HUDEP-2 (cell line): Measurements from ENCODE around the gene LPP.

ENCODE experiments used
- DNase-seq, 76 experiments: peaks; one replicate each; lab custom pipeline; 2025; ENCODE audit not compliant: unreplicated experiment in 76 of 76; lab: John Stamatoyannopoulos, UW

The LPP gene

DNA sequence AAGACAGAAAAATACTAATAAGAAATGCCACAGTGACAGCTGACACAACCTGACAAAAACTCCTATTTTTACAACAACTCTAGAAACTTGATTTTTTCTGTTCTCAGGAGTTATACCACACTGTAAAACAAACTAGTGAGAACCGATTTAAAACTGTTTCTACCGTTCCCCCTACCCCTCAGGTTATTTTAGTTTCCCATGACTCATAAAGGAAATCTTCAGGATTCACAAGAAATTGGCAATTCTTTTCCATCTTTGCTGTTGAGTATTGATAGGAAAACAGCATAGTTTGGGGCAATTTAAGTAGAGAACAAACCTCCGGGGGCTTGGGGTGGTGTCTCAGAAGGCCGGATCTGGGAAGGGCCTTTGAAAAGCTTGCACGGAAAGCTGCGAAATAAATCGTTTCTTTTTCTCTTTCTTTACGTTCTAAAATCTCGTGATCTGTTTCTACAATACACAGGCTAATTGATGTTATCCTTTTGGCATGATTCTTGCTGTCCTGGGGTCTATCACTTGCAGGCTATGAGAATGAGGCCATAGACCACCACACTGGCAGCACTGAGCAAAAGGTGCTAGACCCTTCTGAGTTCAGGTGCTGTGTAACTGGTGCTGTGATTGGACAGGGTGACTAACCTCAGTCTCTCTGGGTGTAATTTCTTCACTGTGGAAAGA is 89.3 kb downstream of the LPP start:
- no peak for DNase-seq

- no peak for DNase-seq
Observed at GRCh38 chr3:188244395-188244861, 90.5 kb downstream of the LPP start.

GRCh38 chr3:188246905-188247304 is 92.9 kb downstream of the LPP start:
- no peak for DNase-seq

DNA sequence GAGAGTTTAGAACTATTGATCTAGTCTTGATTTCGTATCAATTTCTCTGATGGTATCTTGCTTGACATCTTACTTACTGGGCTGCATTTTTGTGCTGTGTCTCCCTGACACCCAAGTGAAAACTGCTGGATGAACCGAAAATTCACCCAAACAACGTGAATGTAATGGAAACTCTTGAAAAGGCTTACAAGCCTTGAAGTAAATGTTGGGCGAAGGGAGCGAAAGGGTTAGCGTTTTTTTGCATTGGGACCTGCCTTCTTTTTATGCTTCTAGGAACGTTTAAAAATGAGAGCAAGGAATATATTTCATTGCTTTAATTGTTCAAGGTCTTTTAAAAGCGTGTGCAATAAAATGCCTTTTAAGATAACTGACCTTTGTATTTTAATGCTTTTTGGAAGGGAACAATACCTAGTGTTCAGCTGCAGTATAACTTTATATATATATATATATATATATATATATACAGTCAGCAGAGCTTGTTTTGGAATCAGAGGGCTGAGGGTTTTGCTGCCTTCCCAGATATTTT is 94.1 kb downstream of the LPP start:
- no peak for DNase-seq

DNA sequence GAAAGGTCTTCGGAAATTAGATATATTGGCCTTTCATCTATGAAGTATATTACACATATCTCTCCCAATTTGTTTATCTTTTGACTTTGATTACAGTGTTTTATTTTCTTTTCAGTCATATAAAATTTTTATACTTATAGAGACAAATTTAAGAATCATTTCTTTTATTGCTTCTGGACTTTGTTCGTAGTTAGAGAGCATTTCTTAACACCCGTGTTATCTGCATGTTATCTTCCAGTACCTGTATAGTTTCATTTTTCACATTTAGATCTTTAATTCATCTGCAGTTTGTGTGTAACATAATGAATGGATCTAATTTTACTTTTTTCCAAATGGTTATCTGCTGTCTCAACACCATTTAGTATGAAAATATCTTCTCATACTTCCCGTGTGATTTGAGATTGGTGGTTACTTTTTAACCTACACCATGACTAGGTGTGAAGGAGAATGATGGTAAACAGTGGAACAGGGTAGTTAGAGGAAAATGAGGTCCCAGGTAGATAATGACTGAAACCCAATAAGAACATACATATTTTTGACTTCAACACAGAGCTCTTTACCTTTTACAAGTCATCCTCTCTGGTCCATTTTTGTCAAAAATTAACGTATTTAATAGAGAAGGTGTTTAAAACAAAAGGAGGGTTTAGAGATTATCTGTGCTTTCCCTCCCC is 99.3 kb downstream of the LPP start:
- DNase-seq = no peak

DNA sequence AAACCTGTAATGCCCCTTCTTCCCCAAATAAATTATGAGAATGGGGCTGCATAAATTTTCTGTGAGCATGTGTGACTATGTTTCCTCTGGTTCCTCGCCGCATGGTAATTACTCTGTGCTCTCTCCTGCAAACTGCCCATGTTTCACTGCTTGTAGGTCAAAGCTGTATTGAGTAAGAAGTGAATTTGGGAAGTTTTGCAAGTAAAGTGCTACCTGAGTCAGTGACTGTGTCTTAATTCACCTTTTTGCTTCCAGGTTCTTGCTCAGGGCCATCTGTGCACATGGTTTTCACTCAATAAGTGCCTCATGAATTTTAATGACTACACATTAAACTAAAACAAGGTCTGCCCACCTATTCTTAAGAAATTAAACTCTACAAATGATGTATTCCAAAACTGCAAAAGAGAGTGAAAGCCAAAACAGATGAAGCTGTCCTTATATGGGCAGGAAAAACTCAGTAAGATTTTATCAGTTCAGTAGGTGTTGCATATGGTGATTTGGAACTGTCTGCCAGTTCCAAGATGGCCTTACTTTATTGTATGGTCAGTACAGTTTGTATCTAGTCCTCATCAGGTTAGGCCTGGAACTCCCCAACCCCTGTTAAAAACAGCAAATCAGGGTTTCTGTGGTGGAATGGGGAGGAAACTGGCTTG is 100.0 kb downstream of the LPP start:
- no peak for DNase-seq

- no peak for DNase-seq
Observed at GRCh38 chr3:188254520-188255070, 100.6 kb downstream of the LPP start.

GRCh38 chr3:188255190-188255589 is 101.2 kb downstream of the LPP start:
- DNase-seq = no peak

- no peak for DNase-seq
Observed at GRCh38 chr3:188256758-188257157, 102.8 kb downstream of the LPP start.

- DNase-seq = no peak
Observed at GRCh38 chr3:188257384-188258026, 103.5 kb downstream of the LPP start.

GRCh38 chr3:188259191-188259590 is 105.2 kb downstream of the LPP start:
- no peak for DNase-seq

- no peak for DNase-seq
Observed at GRCh38 chr3:188259596-188259995, 105.6 kb downstream of the LPP start.

GRCh38 chr3:188261011-188261410 is 107.1 kb downstream of the LPP start:
- DNase-seq = no peak

DNA sequence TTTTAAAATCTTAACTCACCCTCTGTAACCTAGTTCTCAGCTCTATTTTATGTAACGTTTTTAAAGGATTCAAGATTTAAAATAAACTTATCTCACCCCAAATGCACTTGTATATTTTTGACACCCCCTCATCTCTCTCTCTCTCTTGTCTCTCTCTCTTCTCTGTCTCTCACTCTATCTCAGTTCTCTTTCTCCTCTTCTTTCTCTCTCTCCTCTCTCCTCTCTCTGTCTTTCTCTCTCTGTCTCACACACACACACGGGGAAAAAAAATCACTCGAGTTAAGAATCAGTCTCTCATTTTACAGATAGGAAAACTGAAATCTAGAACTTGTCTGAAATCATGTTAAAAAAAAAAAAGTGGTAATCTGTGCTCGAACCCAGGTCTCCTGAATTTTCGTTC is 108.5 kb downstream of the LPP start:
- peak in 1 of 76 experiments; percentile 2 for DNase-seq

- no peak for DNase-seq
Observed at GRCh38 chr3:188262913-188263683, 109.1 kb downstream of the LPP start.

DNA sequence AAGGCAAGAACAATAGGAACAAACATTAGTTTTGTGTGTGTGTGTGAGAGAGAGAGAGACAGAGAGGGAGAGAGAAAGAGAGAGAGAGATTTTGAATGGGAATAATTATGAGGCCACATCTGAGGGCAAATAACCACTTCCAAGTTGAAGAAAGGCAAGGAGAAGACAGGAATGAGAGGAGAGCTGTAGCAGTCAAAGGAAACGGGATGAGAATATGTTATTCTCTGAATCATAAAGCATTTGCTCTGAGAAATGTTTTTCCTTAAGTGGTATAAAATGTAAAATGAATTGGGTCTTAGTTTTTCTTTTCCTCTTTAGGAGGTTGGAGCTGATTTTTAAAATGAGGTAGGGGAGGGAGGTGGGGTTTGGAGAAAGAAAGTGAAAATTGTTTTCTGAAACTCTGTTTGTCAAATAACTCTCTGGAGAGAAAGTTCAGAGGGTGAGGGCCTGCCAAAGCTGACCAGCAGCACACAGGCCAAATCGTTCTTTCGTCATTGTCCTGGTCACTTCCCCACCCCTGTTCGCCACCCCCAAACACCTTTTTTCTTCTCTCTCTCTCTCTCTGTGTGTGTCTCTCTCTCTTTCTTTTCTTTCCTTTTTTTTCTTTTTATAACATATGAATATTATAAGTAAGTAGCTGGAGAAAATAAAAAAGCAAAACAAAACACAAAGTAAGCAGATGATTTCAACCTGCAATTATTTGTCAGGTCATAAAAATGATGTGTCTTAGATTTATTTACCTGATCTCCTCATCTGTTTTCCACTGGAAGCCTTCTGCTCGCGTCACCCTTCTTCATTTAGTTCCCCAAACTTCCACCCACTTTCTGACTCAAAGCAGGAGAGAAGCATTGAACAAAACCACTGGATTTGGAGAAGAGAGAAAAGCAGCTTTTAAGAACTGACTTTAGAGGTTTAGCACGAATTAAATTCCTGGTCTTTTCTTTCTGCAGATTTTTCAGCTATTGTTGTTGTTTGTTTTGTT is 110.6 kb downstream of the LPP start:
- no peak for DNase-seq

- no peak for DNase-seq
Observed at GRCh38 chr3:188266562-188267274, 112.8 kb downstream of the LPP start.

- DNase-seq = no peak
Observed at GRCh38 chr3:188267790-188268335, 113.9 kb downstream of the LPP start.
